ENCODE data around the gene AP2S1. TPM values are rescaled to one million over a fixed set of nuclear protein-coding genes. Genes with fewer than 3 reads are reported as not detected.

AP2S1 gene
- total and polyA plus RNA-seq, 2 experiments from 2014 or later: 140 to 299 TPM

DNA sequence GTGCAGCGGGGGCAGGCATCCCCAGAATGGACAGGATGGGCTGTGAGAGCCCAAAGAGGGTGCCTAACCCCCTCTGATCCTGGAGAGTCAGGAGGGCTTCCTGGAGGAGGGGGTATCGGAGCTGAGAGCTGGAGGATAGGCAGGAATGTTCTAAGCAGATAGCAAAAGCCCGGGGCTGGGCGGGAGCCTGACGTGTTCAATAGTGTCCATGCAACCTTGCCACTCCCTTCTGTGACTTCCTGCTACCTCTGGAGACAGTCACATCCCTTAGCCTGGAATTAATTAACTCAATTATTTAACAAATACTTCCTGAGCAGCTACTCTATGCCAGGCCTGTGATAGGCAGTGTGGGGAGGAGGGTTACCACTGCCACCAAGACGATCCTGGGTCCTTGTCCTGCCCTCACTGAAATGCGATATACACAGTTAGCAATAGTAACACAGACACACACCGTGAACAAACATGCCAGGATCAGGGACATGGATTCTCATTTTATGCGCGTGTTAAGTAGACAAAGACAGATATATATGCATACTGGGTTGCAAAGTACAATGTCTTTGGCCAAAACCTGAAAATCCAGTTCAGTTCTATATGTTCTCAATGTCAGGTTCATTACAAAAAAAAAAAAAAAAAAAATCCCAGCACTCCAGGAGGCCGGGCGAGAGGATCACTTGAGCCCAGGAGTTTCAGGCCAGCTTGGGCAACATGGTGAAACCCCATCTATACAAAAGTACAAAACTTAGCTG lies 10.7 kb downstream of the AP2S1 start (continued):
- TF ChIP-seq, protein P1, sequence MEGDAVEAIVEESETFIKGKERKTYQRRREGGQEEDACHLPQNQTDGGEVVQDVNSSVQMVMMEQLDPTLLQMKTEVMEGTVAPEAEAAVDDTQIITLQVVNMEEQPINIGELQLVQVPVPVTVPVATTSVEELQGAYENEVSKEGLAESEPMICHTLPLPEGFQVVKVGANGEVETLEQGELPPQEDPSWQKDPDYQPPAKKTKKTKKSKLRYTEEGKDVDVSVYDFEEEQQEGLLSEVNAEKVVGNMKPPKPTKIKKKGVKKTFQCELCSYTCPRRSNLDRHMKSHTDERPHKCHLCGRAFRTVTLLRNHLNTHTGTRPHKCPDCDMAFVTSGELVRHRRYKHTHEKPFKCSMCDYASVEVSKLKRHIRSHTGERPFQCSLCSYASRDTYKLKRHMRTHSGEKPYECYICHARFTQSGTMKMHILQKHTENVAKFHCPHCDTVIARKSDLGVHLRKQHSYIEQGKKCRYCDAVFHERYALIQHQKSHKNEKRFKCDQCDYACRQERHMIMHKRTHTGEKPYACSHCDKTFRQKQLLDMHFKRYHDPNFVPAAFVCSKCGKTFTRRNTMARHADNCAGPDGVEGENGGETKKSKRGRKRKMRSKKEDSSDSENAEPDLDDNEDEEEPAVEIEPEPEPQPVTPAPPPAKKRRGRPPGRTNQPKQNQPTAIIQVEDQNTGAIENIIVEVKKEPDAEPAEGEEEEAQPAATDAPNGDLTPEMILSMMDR (conservative IDR thresholded peaks at IDR 0.05; ENCODE audit: low read depth in 2 of 2): no peak
- TF ChIP-seq, protein P2, sequence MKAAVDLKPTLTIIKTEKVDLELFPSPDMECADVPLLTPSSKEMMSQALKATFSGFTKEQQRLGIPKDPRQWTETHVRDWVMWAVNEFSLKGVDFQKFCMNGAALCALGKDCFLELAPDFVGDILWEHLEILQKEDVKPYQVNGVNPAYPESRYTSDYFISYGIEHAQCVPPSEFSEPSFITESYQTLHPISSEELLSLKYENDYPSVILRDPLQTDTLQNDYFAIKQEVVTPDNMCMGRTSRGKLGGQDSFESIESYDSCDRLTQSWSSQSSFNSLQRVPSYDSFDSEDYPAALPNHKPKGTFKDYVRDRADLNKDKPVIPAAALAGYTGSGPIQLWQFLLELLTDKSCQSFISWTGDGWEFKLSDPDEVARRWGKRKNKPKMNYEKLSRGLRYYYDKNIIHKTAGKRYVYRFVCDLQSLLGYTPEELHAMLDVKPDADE (IDR thresholded peaks at IDR 0.05): no peak
- TF ChIP-seq EZH2phosphoT487 (IDR thresholded peaks at IDR 0.05; ENCODE audit: unreplicated experiment) (no peak), ZNF114 (CRISPR knock-in tag; IDR thresholded peaks at IDR 0.05) (no peak), ZNF331 (CRISPR knock-in tag; IDR thresholded peaks at IDR 0.05; ENCODE audit: low read depth) (no peak)

DNA sequence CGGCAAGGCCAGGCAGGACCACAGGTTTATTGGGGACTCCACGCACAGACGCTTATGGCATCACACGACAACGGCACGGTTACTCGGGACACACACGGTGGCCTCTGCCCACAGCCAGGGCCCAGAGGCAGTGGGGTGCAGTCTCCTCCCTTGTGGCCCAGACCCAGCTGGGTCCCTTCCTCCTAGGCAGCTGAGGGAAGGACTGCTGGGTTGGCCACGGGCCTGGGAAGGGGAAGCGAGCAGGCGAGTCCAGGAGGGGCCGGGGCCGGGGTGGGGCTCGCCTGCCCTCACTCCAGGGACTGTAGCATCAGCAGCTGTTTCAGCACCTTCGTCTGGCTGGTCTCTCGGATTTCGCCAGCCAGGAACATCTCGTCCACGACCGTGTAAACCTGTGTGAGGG lies 12.5 kb downstream of the AP2S1 start:
- Mint-ChIP-seq H3K4me3 (no peak overlapping the region), H3K9me3 (no peaks in the 10 kb centered on the region), H3K27me3 (ENCODE audit: insufficient read depth, low read depth, poor library complexity) (peaks cover 7% of the 10 kb centered on the region), H3K4me1 (peaks cover 2% of the 10 kb centered on the region; the same call in 1 of the 3 replicates), H3K36me3 (ENCODE audit: low read depth) (peaks cover 34% of the 10 kb centered on the region), H3K27ac (no peak overlapping the region)
- Histone ChIP-seq H3K4me3 (no peak overlapping the region), H3K9me2 (ENCODE audit: insufficient read depth) (no peaks in the 10 kb centered on the region), H4K20me1 (replicated peaks; ENCODE audit: insufficient read depth) (peaks cover 10% of the 10 kb centered on the region), H3K27ac (ENCODE audit: low read depth) (no peak overlapping the region), H2AFZ (no peak overlapping the region), H3K4me1 (ENCODE audit: insufficient read depth) (no peaks in the 10 kb centered on the region), H3K4me2 (no peak overlapping the region), H3K27me3 (ENCODE audit: insufficient read depth) (no peaks in the 10 kb centered on the region), H3F3A (replicated peaks; ENCODE audit: low read depth) (peaks cover 4% of the 10 kb centered on the region; the same call in 1 of the 2 replicates), H3K36me3 (ENCODE audit: insufficient read depth) (peaks cover 9% of the 10 kb centered on the region), H3K79me2 (replicated peaks; ENCODE audit: insufficient read depth) (no peaks in the 10 kb centered on the region)
- no peak for ATAC-seq
- TF ChIP-seq EZH2phosphoT487 (IDR thresholded peaks at IDR 0.05; ENCODE audit: unreplicated experiment): no peak
- no peak for DNase-seq (ENCODE audit: low spot score)

DNA sequence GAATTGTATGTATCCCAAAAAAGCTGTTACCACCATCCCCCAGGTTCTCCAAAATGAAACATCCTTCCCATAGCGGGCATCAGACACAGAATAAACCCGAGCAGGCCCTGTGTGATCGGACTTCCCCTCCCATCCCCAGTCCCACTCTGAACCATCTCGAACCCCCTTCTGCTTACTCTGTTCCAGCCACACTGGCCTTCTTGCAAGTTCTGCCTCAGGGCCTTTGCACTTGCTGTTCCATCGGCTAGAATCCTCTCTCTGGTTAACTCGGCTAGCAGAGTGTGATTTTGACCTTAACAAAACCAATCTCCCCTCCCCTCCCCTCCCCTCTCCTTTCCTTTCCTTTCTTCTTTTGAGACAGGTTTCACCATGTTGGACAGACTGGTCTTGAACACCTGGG lies 15.7 kb downstream of the AP2S1 start:
- Histone ChIP-seq H3K36me3 (ENCODE audit: insufficient read depth) (peaks cover 7% of the 10 kb centered on the region), H3K79me2 (replicated peaks; ENCODE audit: insufficient read depth) (no peaks in the 10 kb centered on the region), H3K4me2 (no peak overlapping the region), H3K27me3 (ENCODE audit: insufficient read depth) (no peaks in the 10 kb centered on the region), H3K9me2 (ENCODE audit: insufficient read depth) (no peaks in the 10 kb centered on the region), H3K27ac (ENCODE audit: low read depth) (no peak overlapping the region), H3K4me1 (ENCODE audit: insufficient read depth) (no peaks in the 10 kb centered on the region), H4K20me1 (replicated peaks; ENCODE audit: insufficient read depth) (peaks cover 3% of the 10 kb centered on the region; the same call in 1 of the 2 replicates), H2AFZ (no peak overlapping the region), H3F3A (replicated peaks; ENCODE audit: low read depth) (0 out of 2 replicates have a peak, but pooled peaks cover 3% of the 10 kb centered on the region), H3K4me3 (no peak overlapping the region)
- H3K27me3 Mint-ChIP-seq (ENCODE audit: insufficient read depth, low read depth, poor library complexity): peaks cover 4% of the 10 kb centered on the region
- H3K4me1 Mint-ChIP-seq: no peaks in the 10 kb centered on the region
- H3K36me3 Mint-ChIP-seq (ENCODE audit: low read depth): peaks cover 19% of the 10 kb centered on the region
- DNase-seq (ENCODE audit: low spot score): no peak
- ATAC-seq: no peak
- no peak overlapping the region for H3K4me3 Mint-ChIP-seq
- H3K9me3 Mint-ChIP-seq: no peaks in the 10 kb centered on the region; the same call in 2 of the 3 replicates
- H3K27ac Mint-ChIP-seq: no peak overlapping the region
- TF ChIP-seq ZNF114 (CRISPR knock-in tag; IDR thresholded peaks at IDR 0.05) (no peak), CREB1 (CRISPR knock-in tag; IDR thresholded peaks at IDR 0.05; ENCODE audit: low read depth) (no peak), EZH2 (IDR thresholded peaks at IDR 0.05; ENCODE audit: low read depth, unreplicated experiment) (no peak)
- TF ChIP-seq, protein P3, sequence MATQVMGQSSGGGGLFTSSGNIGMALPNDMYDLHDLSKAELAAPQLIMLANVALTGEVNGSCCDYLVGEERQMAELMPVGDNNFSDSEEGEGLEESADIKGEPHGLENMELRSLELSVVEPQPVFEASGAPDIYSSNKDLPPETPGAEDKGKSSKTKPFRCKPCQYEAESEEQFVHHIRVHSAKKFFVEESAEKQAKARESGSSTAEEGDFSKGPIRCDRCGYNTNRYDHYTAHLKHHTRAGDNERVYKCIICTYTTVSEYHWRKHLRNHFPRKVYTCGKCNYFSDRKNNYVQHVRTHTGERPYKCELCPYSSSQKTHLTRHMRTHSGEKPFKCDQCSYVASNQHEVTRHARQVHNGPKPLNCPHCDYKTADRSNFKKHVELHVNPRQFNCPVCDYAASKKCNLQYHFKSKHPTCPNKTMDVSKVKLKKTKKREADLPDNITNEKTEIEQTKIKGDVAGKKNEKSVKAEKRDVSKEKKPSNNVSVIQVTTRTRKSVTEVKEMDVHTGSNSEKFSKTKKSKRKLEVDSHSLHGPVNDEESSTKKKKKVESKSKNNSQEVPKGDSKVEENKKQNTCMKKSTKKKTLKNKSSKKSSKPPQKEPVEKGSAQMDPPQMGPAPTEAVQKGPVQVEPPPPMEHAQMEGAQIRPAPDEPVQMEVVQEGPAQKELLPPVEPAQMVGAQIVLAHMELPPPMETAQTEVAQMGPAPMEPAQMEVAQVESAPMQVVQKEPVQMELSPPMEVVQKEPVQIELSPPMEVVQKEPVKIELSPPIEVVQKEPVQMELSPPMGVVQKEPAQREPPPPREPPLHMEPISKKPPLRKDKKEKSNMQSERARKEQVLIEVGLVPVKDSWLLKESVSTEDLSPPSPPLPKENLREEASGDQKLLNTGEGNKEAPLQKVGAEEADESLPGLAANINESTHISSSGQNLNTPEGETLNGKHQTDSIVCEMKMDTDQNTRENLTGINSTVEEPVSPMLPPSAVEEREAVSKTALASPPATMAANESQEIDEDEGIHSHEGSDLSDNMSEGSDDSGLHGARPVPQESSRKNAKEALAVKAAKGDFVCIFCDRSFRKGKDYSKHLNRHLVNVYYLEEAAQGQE (IDR thresholded peaks at IDR 0.05; ENCODE audit: unreplicated experiment): no peak

Measured in GM23338 (cell line).